Transverse colon (tissue), 4 donors: ENCODE data around the gene LMAN1L.

Source experiments
- POLR2A ChIP-seq: fragments of 450-650 bp; IDR thresholded peaks from one replicate; pipeline ENCODE4 v1.6.1; 2016; ENCODE audit warnings: antibody characterized with exemption, mild to moderate bottlenecking, moderate library complexity
- POLR2AphosphoS5 ChIP-seq, 3 donors: sonication (generic); formaldehyde crosslinking; IDR thresholded peaks; one replicate each; pipeline ENCODE4 v1.6.1; 2016; ENCODE audit warnings: antibody characterized with exemption in 3 of 3
- TF ChIP-seq, protein P1 (sequence below), 5 experiments: fragments of 200-600 bp in 3 of 5; fragments of 450-650 bp in 2 of 5; sonication (generic) in 3 of 5; IDR thresholded peaks; 1 replicate in 2 of 5; 2 replicates in 3 of 5; pipeline ENCODE4 v1.5.1; 2016 to 2017; ENCODE audit warnings: antibody characterized with exemption in 5 of 5, inconsistent platforms in 3 of 5, mild to moderate bottlenecking in 2 of 5, moderate library complexity in 1 of 5

DNA sequence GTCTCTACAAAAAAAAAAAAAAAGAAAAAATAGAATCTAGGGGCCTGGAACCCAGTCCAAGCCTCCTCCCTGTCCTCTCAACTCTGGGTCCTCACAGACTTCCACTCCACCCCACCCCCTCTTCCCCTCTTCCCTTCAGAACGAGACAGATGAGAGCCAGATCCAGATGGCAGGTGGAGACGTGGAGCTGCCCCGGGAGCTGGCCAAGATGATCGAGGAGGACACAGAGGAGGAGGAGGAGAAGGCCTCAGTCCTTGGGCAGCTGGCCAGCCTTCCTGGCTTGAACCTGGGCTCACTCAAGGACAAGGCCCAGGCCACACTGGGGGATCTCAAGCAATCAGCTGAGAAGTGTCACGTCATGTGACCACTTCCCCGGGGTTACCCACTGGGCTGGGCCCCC, 17.4 kb downstream of the LMAN1L start:
- TF ChIP-seq POLR2A = no peak
- TF ChIP-seq, protein P1, sequence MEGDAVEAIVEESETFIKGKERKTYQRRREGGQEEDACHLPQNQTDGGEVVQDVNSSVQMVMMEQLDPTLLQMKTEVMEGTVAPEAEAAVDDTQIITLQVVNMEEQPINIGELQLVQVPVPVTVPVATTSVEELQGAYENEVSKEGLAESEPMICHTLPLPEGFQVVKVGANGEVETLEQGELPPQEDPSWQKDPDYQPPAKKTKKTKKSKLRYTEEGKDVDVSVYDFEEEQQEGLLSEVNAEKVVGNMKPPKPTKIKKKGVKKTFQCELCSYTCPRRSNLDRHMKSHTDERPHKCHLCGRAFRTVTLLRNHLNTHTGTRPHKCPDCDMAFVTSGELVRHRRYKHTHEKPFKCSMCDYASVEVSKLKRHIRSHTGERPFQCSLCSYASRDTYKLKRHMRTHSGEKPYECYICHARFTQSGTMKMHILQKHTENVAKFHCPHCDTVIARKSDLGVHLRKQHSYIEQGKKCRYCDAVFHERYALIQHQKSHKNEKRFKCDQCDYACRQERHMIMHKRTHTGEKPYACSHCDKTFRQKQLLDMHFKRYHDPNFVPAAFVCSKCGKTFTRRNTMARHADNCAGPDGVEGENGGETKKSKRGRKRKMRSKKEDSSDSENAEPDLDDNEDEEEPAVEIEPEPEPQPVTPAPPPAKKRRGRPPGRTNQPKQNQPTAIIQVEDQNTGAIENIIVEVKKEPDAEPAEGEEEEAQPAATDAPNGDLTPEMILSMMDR (IDR thresholded peaks at IDR 0.05) = no peak
- no peak for TF ChIP-seq POLR2AphosphoS5 (IDR thresholded peaks at IDR 0.05)
